ENCODE measurements around the gene DAPP1. TPM values are rescaled to one million over a fixed set of nuclear protein-coding genes. Genes with fewer than 3 reads are reported as not detected.

The DAPP1 gene
- total RNA-seq, 1 experiment from 2014 or later = 30.6 TPM

DNA sequence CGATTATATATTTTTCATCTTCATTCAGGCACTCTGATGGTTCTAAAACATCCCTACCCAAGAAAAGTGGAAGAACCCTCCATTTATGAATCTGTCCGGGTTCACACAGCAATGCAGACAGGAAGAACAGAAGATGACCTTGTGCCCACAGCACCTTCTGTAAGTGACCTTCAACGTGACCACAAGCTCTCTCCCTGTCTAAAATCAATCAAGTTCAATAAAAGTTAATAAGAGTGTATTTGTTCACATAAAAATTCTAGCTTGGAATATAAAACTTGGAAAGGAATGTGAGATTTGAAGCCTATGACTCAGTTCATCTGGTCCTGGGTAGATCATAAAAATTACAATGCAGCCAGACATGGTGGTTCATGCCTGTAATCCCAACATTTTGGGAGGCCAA lies 36.6 kb downstream of the DAPP1 start:
- Mint-ChIP-seq H3K4me3 (ENCODE audit: low read depth, unreplicated experiment) (no peak overlapping the region), H3K9me3 (ENCODE audit: low read depth, unreplicated experiment) (no peaks in the 10 kb centered on the region), H3K27ac (ENCODE audit: unreplicated experiment) (no peak overlapping the region), H3K27me3 (ENCODE audit: unreplicated experiment) (no peaks in the 10 kb centered on the region), H3K4me1 (ENCODE audit: low read depth, unreplicated experiment) (peaks cover 8% of the 10 kb centered on the region), H3K36me3 (ENCODE audit: insufficient read depth, unreplicated experiment) (peaks cover 14% of the 10 kb centered on the region)
- BruUV-seq (replicated peaks) = no TSS peak
- CTCF ChIA-PET = no interaction called here
- TF ChIP-seq, protein P1, sequence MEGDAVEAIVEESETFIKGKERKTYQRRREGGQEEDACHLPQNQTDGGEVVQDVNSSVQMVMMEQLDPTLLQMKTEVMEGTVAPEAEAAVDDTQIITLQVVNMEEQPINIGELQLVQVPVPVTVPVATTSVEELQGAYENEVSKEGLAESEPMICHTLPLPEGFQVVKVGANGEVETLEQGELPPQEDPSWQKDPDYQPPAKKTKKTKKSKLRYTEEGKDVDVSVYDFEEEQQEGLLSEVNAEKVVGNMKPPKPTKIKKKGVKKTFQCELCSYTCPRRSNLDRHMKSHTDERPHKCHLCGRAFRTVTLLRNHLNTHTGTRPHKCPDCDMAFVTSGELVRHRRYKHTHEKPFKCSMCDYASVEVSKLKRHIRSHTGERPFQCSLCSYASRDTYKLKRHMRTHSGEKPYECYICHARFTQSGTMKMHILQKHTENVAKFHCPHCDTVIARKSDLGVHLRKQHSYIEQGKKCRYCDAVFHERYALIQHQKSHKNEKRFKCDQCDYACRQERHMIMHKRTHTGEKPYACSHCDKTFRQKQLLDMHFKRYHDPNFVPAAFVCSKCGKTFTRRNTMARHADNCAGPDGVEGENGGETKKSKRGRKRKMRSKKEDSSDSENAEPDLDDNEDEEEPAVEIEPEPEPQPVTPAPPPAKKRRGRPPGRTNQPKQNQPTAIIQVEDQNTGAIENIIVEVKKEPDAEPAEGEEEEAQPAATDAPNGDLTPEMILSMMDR (IDR thresholded peaks at IDR 0.05; ENCODE audit: unreplicated experiment) = no peak
- DNase-seq = no peak
- intact Hi-C loops (cut with micrococcal nuclease; ENCODE audit: unreplicated experiment) = no loop called here

DNA sequence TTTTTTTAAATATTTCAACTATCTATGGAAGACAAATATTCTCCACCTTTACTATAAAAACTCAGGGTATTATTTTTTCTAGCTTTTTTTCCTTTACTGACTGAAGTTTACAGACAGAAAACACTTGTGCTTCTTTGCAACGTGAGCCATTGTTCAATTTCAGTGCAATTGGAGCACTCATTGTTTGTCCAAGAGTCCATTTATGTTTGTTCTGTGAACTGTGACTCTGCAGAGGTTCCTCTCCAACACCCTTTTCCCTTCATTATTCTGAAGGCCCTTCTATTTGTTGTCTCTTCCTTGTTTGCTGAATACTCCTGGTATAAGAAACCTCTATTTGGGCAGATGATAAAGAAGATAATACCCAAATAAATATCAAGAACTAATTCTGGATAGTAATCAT lies 37.4 kb downstream of the DAPP1 start:
- intact Hi-C loops (cut with micrococcal nuclease; ENCODE audit: unreplicated experiment) = no loop called here
- Mint-ChIP-seq H3K27me3 (ENCODE audit: unreplicated experiment) (no peaks in the 10 kb centered on the region), H3K4me1 (ENCODE audit: low read depth, unreplicated experiment) (peaks cover 8% of the 10 kb centered on the region)

DNA sequence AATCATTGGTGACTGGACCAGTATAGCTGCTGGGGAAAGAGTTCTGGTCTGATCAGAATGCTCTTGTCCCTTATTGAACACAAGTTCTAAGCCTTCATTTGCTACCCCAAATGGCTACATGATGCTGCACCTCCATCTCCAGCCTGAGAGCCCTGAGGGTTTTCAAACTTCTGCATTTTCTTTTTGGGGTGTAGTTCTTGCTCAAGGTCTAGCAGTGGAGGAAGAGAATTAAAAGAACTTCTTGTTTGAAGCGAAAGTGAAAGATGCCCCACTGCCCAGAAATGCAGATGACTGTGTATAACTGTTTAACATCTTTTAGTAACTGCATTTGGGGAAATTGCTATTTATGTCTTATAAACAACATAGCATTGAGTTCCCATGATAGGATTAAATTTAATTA lies 39.1 kb downstream of the DAPP1 start:
- Mint-ChIP-seq H3K36me3 (ENCODE audit: insufficient read depth, unreplicated experiment) (peaks cover 14% of the 10 kb centered on the region), H3K27ac (ENCODE audit: unreplicated experiment) (no peak overlapping the region), H3K27me3 (ENCODE audit: unreplicated experiment) (no peaks in the 10 kb centered on the region), H3K9me3 (ENCODE audit: low read depth, unreplicated experiment) (no peaks in the 10 kb centered on the region), H3K4me1 (ENCODE audit: low read depth, unreplicated experiment) (peaks cover 8% of the 10 kb centered on the region), H3K4me3 (ENCODE audit: low read depth, unreplicated experiment) (no peak overlapping the region)
- CTCF ChIA-PET = no interaction called here
- TF ChIP-seq, protein P1 (IDR thresholded peaks at IDR 0.05; ENCODE audit: unreplicated experiment) = no peak
- no peak for DNase-seq
- no TSS peak for BruUV-seq (replicated peaks)
- intact Hi-C loops (cut with micrococcal nuclease; ENCODE audit: unreplicated experiment) = no loop called here

More for the DNA sequence above, 37.4 kb downstream of the DAPP1 start:
- TF ChIP-seq, protein P1 (IDR thresholded peaks at IDR 0.05; ENCODE audit: unreplicated experiment) = no peak
- Mint-ChIP-seq H3K27ac (ENCODE audit: unreplicated experiment) (peak overlapping the region; percentile 37), H3K4me3 (ENCODE audit: low read depth, unreplicated experiment) (no peak overlapping the region), H3K36me3 (ENCODE audit: insufficient read depth, unreplicated experiment) (peaks cover 14% of the 10 kb centered on the region), H3K9me3 (ENCODE audit: low read depth, unreplicated experiment) (no peaks in the 10 kb centered on the region)
- CTCF ChIA-PET = no interaction called here
- no peak for DNase-seq
- BruUV-seq (replicated peaks) = no TSS peak

DNA sequence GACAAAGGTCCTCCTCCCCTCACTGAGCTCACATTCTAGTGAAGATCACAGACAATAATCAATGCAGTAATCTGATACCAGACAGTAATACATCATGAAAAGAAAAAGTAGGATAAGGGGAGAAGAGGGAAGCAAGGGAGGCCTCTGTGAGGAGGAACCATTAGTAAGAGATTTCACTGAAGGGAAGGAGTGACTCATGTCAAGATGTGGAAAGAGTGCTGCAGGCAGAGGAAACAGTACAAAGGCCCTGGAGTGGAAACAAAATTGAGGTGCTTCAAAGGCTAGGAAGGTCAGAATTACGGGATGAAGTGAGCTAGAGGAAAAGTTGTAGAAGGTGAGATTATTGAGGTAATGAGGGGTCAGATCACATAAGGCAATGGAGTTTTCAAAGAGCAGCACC lies 39.5 kb downstream of the DAPP1 start:
- TF ChIP-seq, protein P1 (IDR thresholded peaks at IDR 0.05; ENCODE audit: unreplicated experiment) = no peak
- no peaks in the 10 kb centered on the region for H3K9me3 Mint-ChIP-seq (ENCODE audit: low read depth, unreplicated experiment)
- no peak for DNase-seq
- CTCF ChIA-PET = no interaction called here
- no TSS peak for BruUV-seq (replicated peaks)
- no peak overlapping the region for H3K27ac Mint-ChIP-seq (ENCODE audit: unreplicated experiment)
- H3K4me3 Mint-ChIP-seq (ENCODE audit: low read depth, unreplicated experiment) = no peak overlapping the region
- intact Hi-C loops (cut with micrococcal nuclease; ENCODE audit: unreplicated experiment) = no loop called here
- peaks cover 8% of the 10 kb centered on the region for H3K4me1 Mint-ChIP-seq (ENCODE audit: low read depth, unreplicated experiment)
- H3K36me3 Mint-ChIP-seq (ENCODE audit: insufficient read depth, unreplicated experiment) = peaks cover 14% of the 10 kb centered on the region
- H3K27me3 Mint-ChIP-seq (ENCODE audit: unreplicated experiment) = no peaks in the 10 kb centered on the region
